MM.1S (cell line): ENCODE data around the gene RYR2.

Experiments
- EZH2 ChIP-seq: fragments of 300-600 bp; sonication (generic); optimal IDR thresholded peaks from 2 replicates; pipeline ENCODE3; 2017; ENCODE audit warnings: low read depth, mild to moderate bottlenecking, antibody characterized with exemption, low read length, mixed read lengths
- EZH2phosphoT487 ChIP-seq: fragments of 300-600 bp; sonication (generic); IDR thresholded peaks from 2 replicates; pipeline ENCODE4 v1.6.1; 2018; ENCODE audit warnings: antibody characterized with exemption, low read length
- TF ChIP-seq, protein P1 (sequence below): fragments of 300-600 bp; sonication (generic); IDR thresholded peaks from 2 replicates; pipeline ENCODE4 v1.5.1; 2016; ENCODE audit warnings: antibody characterized with exemption, low read length, mixed read lengths

DNA sequence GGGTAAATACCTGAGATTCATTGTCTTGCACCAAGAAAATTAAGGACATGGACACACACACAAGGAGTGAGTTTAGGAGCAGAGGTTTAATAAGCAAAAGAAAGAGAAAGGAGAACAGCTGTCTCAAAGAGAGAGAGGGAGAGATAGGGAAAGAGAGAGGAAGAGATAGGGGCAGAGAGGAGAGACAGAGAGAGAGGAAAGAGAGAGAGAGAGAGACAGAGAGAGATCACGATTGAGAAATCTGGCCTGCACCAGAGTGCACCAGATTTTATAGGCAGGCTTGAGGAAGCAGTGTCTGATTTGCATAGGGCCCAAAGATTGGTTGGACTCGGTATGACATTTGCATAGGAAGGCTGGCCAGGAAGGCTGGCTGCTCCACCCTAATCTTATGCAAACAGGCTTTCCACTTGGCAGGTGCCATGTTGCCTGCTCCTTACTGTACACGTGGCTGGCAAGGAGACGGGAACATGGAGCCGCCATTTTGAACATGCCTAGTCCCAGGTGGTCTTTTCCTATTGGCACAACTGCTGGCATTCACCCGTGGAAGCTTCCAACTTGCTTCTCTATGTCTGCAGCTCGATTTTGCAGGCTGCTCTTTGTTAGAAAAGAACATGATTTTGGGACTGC is 428.8 kb downstream of the RYR2 start:
- TF ChIP-seq, protein P1, sequence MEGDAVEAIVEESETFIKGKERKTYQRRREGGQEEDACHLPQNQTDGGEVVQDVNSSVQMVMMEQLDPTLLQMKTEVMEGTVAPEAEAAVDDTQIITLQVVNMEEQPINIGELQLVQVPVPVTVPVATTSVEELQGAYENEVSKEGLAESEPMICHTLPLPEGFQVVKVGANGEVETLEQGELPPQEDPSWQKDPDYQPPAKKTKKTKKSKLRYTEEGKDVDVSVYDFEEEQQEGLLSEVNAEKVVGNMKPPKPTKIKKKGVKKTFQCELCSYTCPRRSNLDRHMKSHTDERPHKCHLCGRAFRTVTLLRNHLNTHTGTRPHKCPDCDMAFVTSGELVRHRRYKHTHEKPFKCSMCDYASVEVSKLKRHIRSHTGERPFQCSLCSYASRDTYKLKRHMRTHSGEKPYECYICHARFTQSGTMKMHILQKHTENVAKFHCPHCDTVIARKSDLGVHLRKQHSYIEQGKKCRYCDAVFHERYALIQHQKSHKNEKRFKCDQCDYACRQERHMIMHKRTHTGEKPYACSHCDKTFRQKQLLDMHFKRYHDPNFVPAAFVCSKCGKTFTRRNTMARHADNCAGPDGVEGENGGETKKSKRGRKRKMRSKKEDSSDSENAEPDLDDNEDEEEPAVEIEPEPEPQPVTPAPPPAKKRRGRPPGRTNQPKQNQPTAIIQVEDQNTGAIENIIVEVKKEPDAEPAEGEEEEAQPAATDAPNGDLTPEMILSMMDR: no peak
- TF ChIP-seq EZH2: no peak
- no peak for TF ChIP-seq EZH2phosphoT487
